Fibroblast of mammary gland (primary cell): Measurements from ENCODE around the gene IL25.

Experiments
- DNase-seq: peaks from one replicate; pipeline ENCODE4 v3.0.0-alpha.2; 2010; ENCODE audit warnings: low read depth
- H3K4me3 ChIP-seq: 2 replicates; pipeline ENCODE4 v1.5.1; 2011; ENCODE audit warnings: low read depth, mild to moderate bottlenecking, low read length, moderate library complexity; ENCODE audit not compliant: control insufficient read depth
- CTCF ChIP-seq: conservative IDR thresholded peaks from 2 replicates; pipeline ENCODE4 v1.5.1; 2011; ENCODE audit warnings: low read depth, low read length, inconsistent platforms; ENCODE audit not compliant: control insufficient read depth, insufficient read depth

Gene IL25

GRCh38 chr14:23335623-23336022 is 37.0 kb upstream of the IL25 start:
- no peak for DNase-seq
- TF ChIP-seq CTCF: no peak
- no peak overlapping the region for H3K4me3 ChIP-seq

GRCh38 chr14:23339506-23340268 is 32.9 kb upstream of the IL25 start:
- no peak for DNase-seq
- no peak overlapping the region for H3K4me3 ChIP-seq
- TF ChIP-seq CTCF: no peak

- no peak for DNase-seq
- H3K4me3 ChIP-seq: no peak overlapping the region
- no peak for TF ChIP-seq CTCF
These were observed 28.1 kb upstream of the IL25 start for GRCh38 chr14:23344481-23344880.

- DNase-seq: no peak
- H3K4me3 ChIP-seq: no peak overlapping the region
- TF ChIP-seq CTCF: no peak
These were observed 26.5 kb upstream of the IL25 start for GRCh38 chr14:23345987-23346692.

- H3K4me3 ChIP-seq: no peak overlapping the region
- no peak for DNase-seq
- no peak for TF ChIP-seq CTCF
These were observed 25.8 kb upstream of the IL25 start for GRCh38 chr14:23346693-23347405.

- no peak for DNase-seq
- TF ChIP-seq CTCF: no peak
- no peak overlapping the region for H3K4me3 ChIP-seq
These were observed 25.0 kb upstream of the IL25 start for GRCh38 chr14:23347406-23348296.
